HL-60 (cell line): ENCODE results near the gene INSRR.

Experiments used
- DNase-seq, 2 experiments: peaks; one replicate each; pipeline ENCODE4 v3.0.0-alpha.2; 2010 to 2020; ENCODE audit warnings: low read depth in 1 of 2, low spot score in 1 of 2
- H3K27ac ChIP-seq: fragments of 250-450 bp; sonication (Bioruptor Pico); replicated peaks from 2 replicates; pipeline ENCODE4 v1.5.1; 2020; ENCODE audit warnings: mild to moderate bottlenecking, moderate library complexity
- H3K27me3 ChIP-seq: fragments of 250-450 bp; sonication (Bioruptor Pico); 2 replicates; pipeline ENCODE4 v1.5.1; 2021; ENCODE audit warnings: mild to moderate bottlenecking, moderate library complexity; ENCODE audit not compliant: insufficient read depth, poor library complexity, severe bottlenecking
- H3K4me3 ChIP-seq: replicated peaks from 2 replicates; pipeline ENCODE4 v1.5.1; 2011; ENCODE audit warnings: mild to moderate bottlenecking, control low read depth, low read length; ENCODE audit not compliant: insufficient read depth
- GABPA ChIP-seq: IDR thresholded peaks from 2 replicates; pipeline ENCODE4 v1.6.1; 2012; ENCODE audit warnings: low read depth
- POLR2AphosphoS5 ChIP-seq: IDR thresholded peaks from 2 replicates; pipeline ENCODE4 v1.6.1; 2012; ENCODE audit warnings: low read depth
- SPI1 ChIP-seq: IDR thresholded peaks from 2 replicates; pipeline ENCODE4 v1.6.1; 2012; ENCODE audit warnings: low read depth, mild to moderate bottlenecking, borderline replicate concordance
- TF ChIP-seq, protein P1 (sequence below): IDR thresholded peaks from one replicate; pipeline ENCODE4 v1.5.1; 2011; ENCODE audit warnings: low read length, control low read depth, inconsistent platforms; ENCODE audit not compliant: insufficient read depth
- TF ChIP-seq, protein P2 (sequence below): IDR thresholded peaks from 2 replicates; pipeline ENCODE4 v1.6.1; 2012; ENCODE audit warnings: low read depth; ENCODE audit not compliant: insufficient replicate concordance

Gene INSRR

DNA sequence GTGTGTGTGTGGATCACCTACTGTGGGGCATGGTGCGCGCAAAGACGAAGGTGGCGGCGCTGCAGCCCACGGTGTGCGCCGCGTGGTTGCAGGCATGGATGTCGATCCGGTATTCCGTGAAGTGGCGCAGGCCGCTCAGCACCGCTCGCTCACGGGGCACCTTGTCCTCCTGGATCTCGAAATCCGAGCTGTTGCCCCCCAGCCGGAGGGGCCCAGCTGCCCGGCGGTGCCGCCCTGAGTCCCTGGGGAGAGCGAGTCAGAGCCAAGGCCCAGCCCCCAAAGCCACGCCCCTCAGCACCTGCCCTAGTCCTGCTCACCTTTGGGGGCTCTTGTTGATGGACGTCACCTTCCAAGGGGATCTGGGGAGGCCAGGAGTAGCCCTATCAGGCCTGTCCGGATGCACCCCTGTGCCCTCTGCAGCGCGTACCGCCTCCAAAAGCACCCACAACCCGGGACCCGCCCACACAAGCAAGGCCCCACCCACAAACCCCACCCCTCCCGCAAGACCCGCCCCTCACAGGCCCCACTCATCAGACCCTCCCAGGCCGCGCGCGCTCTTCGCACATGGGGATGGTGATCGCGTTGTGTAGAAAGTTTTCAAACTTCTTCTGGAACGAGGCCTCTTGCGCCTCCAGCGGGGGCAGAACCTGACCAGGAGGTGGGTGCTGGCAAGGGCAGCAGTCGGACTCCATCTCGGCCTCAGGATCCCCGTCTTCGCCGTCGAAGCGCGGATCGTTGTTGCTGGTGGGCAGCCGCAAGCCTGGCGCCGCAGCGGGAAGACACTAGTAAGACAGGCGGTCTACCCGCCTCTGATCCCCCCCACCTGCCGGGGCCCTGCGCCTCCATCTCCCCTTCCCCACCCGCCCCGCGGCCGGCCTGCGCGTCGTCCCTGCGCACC, 13.6 kb downstream of the INSRR start:
- TF ChIP-seq, protein P1, sequence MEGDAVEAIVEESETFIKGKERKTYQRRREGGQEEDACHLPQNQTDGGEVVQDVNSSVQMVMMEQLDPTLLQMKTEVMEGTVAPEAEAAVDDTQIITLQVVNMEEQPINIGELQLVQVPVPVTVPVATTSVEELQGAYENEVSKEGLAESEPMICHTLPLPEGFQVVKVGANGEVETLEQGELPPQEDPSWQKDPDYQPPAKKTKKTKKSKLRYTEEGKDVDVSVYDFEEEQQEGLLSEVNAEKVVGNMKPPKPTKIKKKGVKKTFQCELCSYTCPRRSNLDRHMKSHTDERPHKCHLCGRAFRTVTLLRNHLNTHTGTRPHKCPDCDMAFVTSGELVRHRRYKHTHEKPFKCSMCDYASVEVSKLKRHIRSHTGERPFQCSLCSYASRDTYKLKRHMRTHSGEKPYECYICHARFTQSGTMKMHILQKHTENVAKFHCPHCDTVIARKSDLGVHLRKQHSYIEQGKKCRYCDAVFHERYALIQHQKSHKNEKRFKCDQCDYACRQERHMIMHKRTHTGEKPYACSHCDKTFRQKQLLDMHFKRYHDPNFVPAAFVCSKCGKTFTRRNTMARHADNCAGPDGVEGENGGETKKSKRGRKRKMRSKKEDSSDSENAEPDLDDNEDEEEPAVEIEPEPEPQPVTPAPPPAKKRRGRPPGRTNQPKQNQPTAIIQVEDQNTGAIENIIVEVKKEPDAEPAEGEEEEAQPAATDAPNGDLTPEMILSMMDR, result no peak
- no peak for TF ChIP-seq POLR2AphosphoS5
- TF ChIP-seq, protein P2, sequence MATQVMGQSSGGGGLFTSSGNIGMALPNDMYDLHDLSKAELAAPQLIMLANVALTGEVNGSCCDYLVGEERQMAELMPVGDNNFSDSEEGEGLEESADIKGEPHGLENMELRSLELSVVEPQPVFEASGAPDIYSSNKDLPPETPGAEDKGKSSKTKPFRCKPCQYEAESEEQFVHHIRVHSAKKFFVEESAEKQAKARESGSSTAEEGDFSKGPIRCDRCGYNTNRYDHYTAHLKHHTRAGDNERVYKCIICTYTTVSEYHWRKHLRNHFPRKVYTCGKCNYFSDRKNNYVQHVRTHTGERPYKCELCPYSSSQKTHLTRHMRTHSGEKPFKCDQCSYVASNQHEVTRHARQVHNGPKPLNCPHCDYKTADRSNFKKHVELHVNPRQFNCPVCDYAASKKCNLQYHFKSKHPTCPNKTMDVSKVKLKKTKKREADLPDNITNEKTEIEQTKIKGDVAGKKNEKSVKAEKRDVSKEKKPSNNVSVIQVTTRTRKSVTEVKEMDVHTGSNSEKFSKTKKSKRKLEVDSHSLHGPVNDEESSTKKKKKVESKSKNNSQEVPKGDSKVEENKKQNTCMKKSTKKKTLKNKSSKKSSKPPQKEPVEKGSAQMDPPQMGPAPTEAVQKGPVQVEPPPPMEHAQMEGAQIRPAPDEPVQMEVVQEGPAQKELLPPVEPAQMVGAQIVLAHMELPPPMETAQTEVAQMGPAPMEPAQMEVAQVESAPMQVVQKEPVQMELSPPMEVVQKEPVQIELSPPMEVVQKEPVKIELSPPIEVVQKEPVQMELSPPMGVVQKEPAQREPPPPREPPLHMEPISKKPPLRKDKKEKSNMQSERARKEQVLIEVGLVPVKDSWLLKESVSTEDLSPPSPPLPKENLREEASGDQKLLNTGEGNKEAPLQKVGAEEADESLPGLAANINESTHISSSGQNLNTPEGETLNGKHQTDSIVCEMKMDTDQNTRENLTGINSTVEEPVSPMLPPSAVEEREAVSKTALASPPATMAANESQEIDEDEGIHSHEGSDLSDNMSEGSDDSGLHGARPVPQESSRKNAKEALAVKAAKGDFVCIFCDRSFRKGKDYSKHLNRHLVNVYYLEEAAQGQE, result no peak
- TF ChIP-seq GABPA, result no peak
- no peak for TF ChIP-seq SPI1
- no peak overlapping the region for H3K27ac ChIP-seq
- no peak overlapping the region for H3K4me3 ChIP-seq
- peaks cover 58% of the 10 kb centered on the region for H3K27me3 ChIP-seq
- DNase-seq, result no peak

DNA sequence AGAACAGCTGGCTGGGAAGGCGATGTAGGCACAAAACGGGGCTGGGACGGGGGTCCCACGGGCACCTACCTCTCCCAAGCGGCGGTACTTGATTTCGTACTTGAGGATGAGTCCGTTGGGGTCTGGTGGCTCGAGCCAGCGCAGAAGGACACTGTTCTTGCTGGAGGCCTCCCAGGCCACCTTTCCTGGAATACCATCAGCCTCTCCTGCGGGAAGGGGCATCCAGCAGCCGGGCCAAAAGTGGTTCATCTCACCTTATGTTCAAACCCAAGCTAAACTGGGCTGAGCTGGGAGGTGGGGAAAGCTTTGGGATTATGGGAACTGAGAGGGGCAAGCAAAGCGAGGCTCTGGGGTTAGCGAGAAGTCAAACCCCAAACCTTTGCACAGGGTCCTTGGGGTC, 14.3 kb downstream of the INSRR start:
- Histone ChIP-seq H3K27ac (no peak overlapping the region), H3K4me3 (no peak overlapping the region), H3K27me3 (peaks cover 58% of the 10 kb centered on the region)
- no peak for DNase-seq
- TF ChIP-seq SPI1 (no peak), GABPA (no peak), POLR2AphosphoS5 (no peak)
- TF ChIP-seq, protein P2, result no peak
- TF ChIP-seq, protein P1, result no peak

DNA sequence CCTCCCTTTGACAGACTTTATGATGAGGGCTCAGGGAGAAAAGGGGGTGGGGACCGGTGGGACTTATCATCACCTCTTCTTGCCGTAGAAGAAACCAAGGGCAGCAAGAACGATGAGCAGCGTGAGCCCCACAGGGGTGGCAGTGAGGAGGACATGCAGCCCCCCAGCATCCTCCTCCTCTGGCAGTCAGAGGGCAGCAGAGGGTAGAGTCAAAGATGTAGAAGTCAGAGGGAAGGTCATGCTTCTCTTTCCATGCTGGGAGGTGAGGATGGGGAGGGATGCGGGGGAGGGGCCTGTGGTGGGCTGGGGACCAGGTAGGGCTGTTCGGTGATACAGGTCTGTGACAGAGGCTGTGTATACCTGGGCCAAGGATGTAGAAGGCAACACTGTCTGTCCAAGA, 14.8 kb downstream of the INSRR start:
- H3K4me3 ChIP-seq, result no peak overlapping the region
- TF ChIP-seq GABPA (no peak), SPI1 (no peak), POLR2AphosphoS5 (no peak)
- TF ChIP-seq, protein P2, result no peak
- TF ChIP-seq, protein P1, result no peak
- peaks cover 60% of the 10 kb centered on the region for H3K27me3 ChIP-seq
- H3K27ac ChIP-seq, result no peak overlapping the region
- DNase-seq, result no peak
